A673 (cell line): Measurements from ENCODE around the gene DNAJB6. TPM values are rescaled to one million over a fixed set of nuclear protein-coding genes. Genes with fewer than 3 reads are reported as not detected.

ENCODE experiments used
- BruUV-seq: library from RNA; stranded (reverse); fragments of 400-500 nt; replicated peaks from 2 replicates; lab custom pipeline; 2021; lab: Mats Ljungman, UMichigan
- CTCF ChIA-PET: fragments of 300-600 bp; sonication (Branson Sonifier 250); formaldehyde crosslinking; loops from one replicate; lab custom pipeline; 2022; ENCODE audit warnings: antibody characterized with exemption; lab: Charles Lee
- POLR2A ChIA-PET: fragments of 300-600 bp; sonication (Branson Sonifier 250); formaldehyde crosslinking; loops from one replicate; lab custom pipeline; 2022; ENCODE audit warnings: antibody characterized with exemption; ENCODE audit not compliant: low non-redundant PET; lab: Charles Lee
- DNase-seq: peaks from one replicate; pipeline ENCODE4 v3.0.0-alpha.2; 2015; ENCODE audit warnings: low spot score
- H3K27ac ChIP-seq: fragments of 200-600 bp; sonication (generic); 2 replicates; pipeline ENCODE4 v1.5.1; 2016; ENCODE audit warnings: mixed run types, low read depth, mild to moderate bottlenecking, mixed read lengths, antibody characterized with exemption, low read length; ENCODE audit not compliant: poor library complexity, severe bottlenecking
- H3K27me3 ChIP-seq: fragments of 200-600 bp; sonication (generic); replicated peaks from 2 replicates; pipeline ENCODE4 v1.6.1; 2017; ENCODE audit warnings: mixed run types, low read depth, mild to moderate bottlenecking, mixed read lengths, antibody characterized with exemption, low read length; ENCODE audit not compliant: insufficient read depth, poor library complexity
- H3K36me3 ChIP-seq: fragments of 200-600 bp; sonication (generic); 2 replicates; pipeline ENCODE4 v1.6.1; 2016; ENCODE audit warnings: mixed run types, mild to moderate bottlenecking, mixed read lengths, antibody characterized with exemption, low read length; ENCODE audit not compliant: insufficient read depth, poor library complexity, severe bottlenecking
- H3K4me1 ChIP-seq: fragments of 200-600 bp; sonication (generic); 2 replicates; pipeline ENCODE4 v1.6.1; 2017; ENCODE audit warnings: mixed run types, mild to moderate bottlenecking, mixed read lengths, antibody characterized with exemption, low read length; ENCODE audit not compliant: insufficient read depth, poor library complexity, severe bottlenecking
- H3K4me3 ChIP-seq: fragments of 200-600 bp; sonication (generic); 2 replicates; pipeline ENCODE4 v1.5.1; 2016; ENCODE audit warnings: low read depth, mixed run types, mild to moderate bottlenecking, mixed read lengths, low read length; ENCODE audit not compliant: poor library complexity, severe bottlenecking
- H3K9me3 ChIP-seq: fragments of 200-600 bp; sonication (generic); 2 replicates; pipeline ENCODE4 v1.6.1; 2016; ENCODE audit warnings: mixed run types, low read depth, mild to moderate bottlenecking, mixed read lengths, antibody characterized with exemption, low read length; ENCODE audit not compliant: poor library complexity, severe bottlenecking
- CTCF ChIP-seq: fragments of 300-800, 200-600 bp; sonication (generic); conservative IDR thresholded peaks from 2 replicates; pipeline ENCODE4 v1.5.1; 2017; ENCODE audit warnings: low read depth, mild to moderate bottlenecking, antibody characterized with exemption, low read length, moderate library complexity, mixed read lengths
- EZH2 ChIP-seq: fragments of 200-600 bp; sonication (generic); IDR thresholded peaks from 2 replicates; pipeline ENCODE4 v1.6.1; 2017; ENCODE audit warnings: borderline replicate concordance, low read depth, mild to moderate bottlenecking, mixed read lengths, antibody characterized with exemption, low read length; ENCODE audit not compliant: poor library complexity, severe bottlenecking
- intact Hi-C: fragments of 100-400 bp; cut with micrococcal nuclease; formaldehyde crosslinking; loops from one replicate; pipeline ENCODE4 v1.10.0; 2022; ENCODE audit not compliant: unreplicated experiment
- total RNA-seq: library from RNA; stranded (reverse); gene quantifications from 2 replicates; pipeline ENCODE4 v1.2.3, GENCODE V29; 2021

The DNAJB6 gene
- total RNA-seq, 1 experiment from 2014 or later = 146 TPM

- intact Hi-C loops = no loop called here
- H3K36me3 ChIP-seq = no peaks in the 10 kb centered on the region
- BruUV-seq = no TSS peak
- no peak for DNase-seq
- no peaks in the 10 kb centered on the region for H3K27me3 ChIP-seq
- ChIA-PET CTCF (no interaction called here), POLR2A (no interaction called here)
- no peak overlapping the region for H3K4me3 ChIP-seq
- H3K9me3 ChIP-seq = no peaks in the 10 kb centered on the region
- peaks cover 6% of the 10 kb centered on the region for H3K4me1 ChIP-seq
- H3K27ac ChIP-seq = no peak overlapping the region
- TF ChIP-seq CTCF = no peak
- no peak for TF ChIP-seq EZH2
Measured at GRCh38 chr7:157466867-157467261, 130.1 kb downstream of the DNAJB6 start.

Other genes with a start within 250 kb of the DNAJB6 start
- gene UBE3C, start 198.1 kb upstream of the DNAJB6 start, total RNA-seq = 66.4 and 77.9 TPM in 2 replicates